ENCODE measurements around the gene CELF1. TPM values are rescaled to one million over a fixed set of nuclear protein-coding genes. Genes with fewer than 3 reads are reported as not detected.

Gene CELF1
- total RNA-seq, 1 donor from 2014 or later: 82.2 TPM

- H3K27me3 Mint-ChIP-seq (ENCODE audit: low read depth): no peaks in the 10 kb centered on the region
- H3K9me3 Mint-ChIP-seq (ENCODE audit: low read depth): no peaks in the 10 kb centered on the region
- no peak for TF ChIP-seq CTCF (IDR thresholded peaks at IDR 0.05)
Observed at GRCh38 chr11:47496808-47497207, 56.1 kb downstream of the CELF1 start.

GRCh38 chr11:47495856-47496217 is 57.1 kb downstream of the CELF1 start:
- Mint-ChIP-seq H3K36me3 (ENCODE audit: low read depth) (peaks cover 5% of the 10 kb centered on the region), H3K4me1 (ENCODE audit: low read depth) (peaks cover 39% of the 10 kb centered on the region), H3K27me3 (ENCODE audit: low read depth) (no peaks in the 10 kb centered on the region), H3K27ac (ENCODE audit: unreplicated experiment) (no peak overlapping the region), H3K9me3 (ENCODE audit: low read depth) (no peaks in the 10 kb centered on the region), H3K4me3 (ENCODE audit: unreplicated experiment) (no peak overlapping the region)
- DNase-seq (ENCODE audit: low spot score): no peak
- TF ChIP-seq CTCF (IDR thresholded peaks at IDR 0.05): no peak

More at GRCh38 chr11:47496808-47497207, 56.1 kb downstream of the CELF1 start:
- H3K27ac Mint-ChIP-seq (ENCODE audit: unreplicated experiment): no peak overlapping the region
- H3K4me3 Mint-ChIP-seq (ENCODE audit: unreplicated experiment): no peak overlapping the region
- no peak for DNase-seq (ENCODE audit: low spot score)
- H3K4me1 Mint-ChIP-seq (ENCODE audit: low read depth): peaks cover 42% of the 10 kb centered on the region
- peaks cover 5% of the 10 kb centered on the region for H3K36me3 Mint-ChIP-seq (ENCODE audit: low read depth)

- no peak for DNase-seq (ENCODE audit: low spot score)
- Mint-ChIP-seq H3K36me3 (ENCODE audit: low read depth) (peaks cover 1% of the 10 kb centered on the region), H3K27ac (ENCODE audit: unreplicated experiment) (no peak overlapping the region), H3K27me3 (ENCODE audit: low read depth) (no peaks in the 10 kb centered on the region), H3K4me3 (ENCODE audit: unreplicated experiment) (no peak overlapping the region), H3K4me1 (ENCODE audit: low read depth) (peaks cover 33% of the 10 kb centered on the region), H3K9me3 (ENCODE audit: low read depth) (no peaks in the 10 kb centered on the region)
- no peak for TF ChIP-seq CTCF (IDR thresholded peaks at IDR 0.05)
Observed at GRCh38 chr11:47495011-47495855, 57.7 kb downstream of the CELF1 start.

GRCh38 chr11:47489395-47489755 is 63.6 kb downstream of the CELF1 start:
- Mint-ChIP-seq H3K4me1 (ENCODE audit: low read depth) (peaks cover 16% of the 10 kb centered on the region), H3K27me3 (ENCODE audit: low read depth) (no peaks in the 10 kb centered on the region), H3K27ac (ENCODE audit: unreplicated experiment) (peak overlapping the region; percentile 25), H3K9me3 (ENCODE audit: low read depth) (no peaks in the 10 kb centered on the region), H3K36me3 (ENCODE audit: low read depth) (peaks cover 15% of the 10 kb centered on the region), H3K4me3 (ENCODE audit: unreplicated experiment) (no peak overlapping the region)
- TF ChIP-seq CTCF (IDR thresholded peaks at IDR 0.05): no peak
- no peak for DNase-seq (ENCODE audit: low spot score)

- TF ChIP-seq CTCF (IDR thresholded peaks at IDR 0.05): no peak
- no peaks in the 10 kb centered on the region for H3K27me3 Mint-ChIP-seq (ENCODE audit: low read depth)
- peak overlapping the region; percentile 25 for H3K27ac Mint-ChIP-seq (ENCODE audit: unreplicated experiment)
- peaks cover 10% of the 10 kb centered on the region for H3K4me1 Mint-ChIP-seq (ENCODE audit: low read depth)
- no peaks in the 10 kb centered on the region for H3K9me3 Mint-ChIP-seq (ENCODE audit: low read depth)
- peaks cover 19% of the 10 kb centered on the region for H3K36me3 Mint-ChIP-seq (ENCODE audit: low read depth)
- DNase-seq (ENCODE audit: low spot score): no peak
- no peak overlapping the region for H3K4me3 Mint-ChIP-seq (ENCODE audit: unreplicated experiment)
Observed at GRCh38 chr11:47488674-47489394, 64.1 kb downstream of the CELF1 start.
